Mucosa of descending colon (tissue), 3 donors: Measurements from ENCODE around the gene SMTNL2. TPM values are rescaled to one million over a fixed set of nuclear protein-coding genes. Genes with fewer than 3 reads are reported as not detected.
A peak's percentile ranks its signal among the peaks of the same experiment; 100 is the strongest.

Experiments
- ATAC-seq: fragments of 200-7000 bp; cut with Tn5 transposase; one replicate; pipeline ENCODE4 v1.9.1; 2020; ENCODE audit warnings: mild to moderate bottlenecking, moderate library complexity
- DNase-seq, 3 donors: peaks; one replicate each; pipeline ENCODE4 v3.0.0-alpha.2; 2020
- H3K36me3 ChIP-seq: fragments of 200-600 bp; one replicate; pipeline ENCODE4 v1.8.0; 2021; ENCODE audit warnings: low read depth, mild to moderate bottlenecking
- H3K4me1 ChIP-seq: fragments of 200-600 bp; one replicate; pipeline ENCODE4 v1.8.0; 2021; ENCODE audit warnings: low read depth, mild to moderate bottlenecking
- H3K4me3 ChIP-seq: fragments of 200-600 bp; one replicate; pipeline ENCODE4 v1.8.0; 2021; ENCODE audit warnings: mild to moderate bottlenecking
- H3K9me3 ChIP-seq: fragments of 200-600 bp; one replicate; pipeline ENCODE4 v1.8.0; 2021; ENCODE audit warnings: mild to moderate bottlenecking
- intact Hi-C, 2 donors: fragments of 100-400 bp; cut with DNase I in 1 of 2; cut with micrococcal nuclease in 1 of 2; formaldehyde crosslinking; loops; one replicate each; pipeline versions ENCODE4 v1.11.0 to v1.11.1; 2022; cut with DNase I, micrococcal nuclease
- total RNA-seq, 3 donors: library from RNA; stranded (reverse); fragmentation: NEBNext Ultra II Directional in 2 of 3; extraction: Animal tissue kit (Norgen Biotek cat#: 25700) in 2 of 3; gene quantifications; one replicate each; pipeline versions ENCODE4 v1.2.1 to v1.2.4, GENCODE V29; 2021 to 2023
- TF ChIP-seq, protein P1 (sequence below): fragments of 200-600 bp; IDR thresholded peaks from one replicate; pipeline ENCODE4 v1.8.0; 2022; ENCODE audit warnings: antibody characterized with exemption, mild to moderate bottlenecking
- donor health status: DM: no; HTN: no; CAD: no; lungs with moderate emphysema.
- donor health status: DM: no; HTN: no; CAD: no.
- donor health status: DM: no; HTN: yes; CAD: no.

The SMTNL2 gene
- total RNA-seq, 3 donors from 2014 or later = 0.12 to 1.5 (median 1.1) TPM

DNA sequence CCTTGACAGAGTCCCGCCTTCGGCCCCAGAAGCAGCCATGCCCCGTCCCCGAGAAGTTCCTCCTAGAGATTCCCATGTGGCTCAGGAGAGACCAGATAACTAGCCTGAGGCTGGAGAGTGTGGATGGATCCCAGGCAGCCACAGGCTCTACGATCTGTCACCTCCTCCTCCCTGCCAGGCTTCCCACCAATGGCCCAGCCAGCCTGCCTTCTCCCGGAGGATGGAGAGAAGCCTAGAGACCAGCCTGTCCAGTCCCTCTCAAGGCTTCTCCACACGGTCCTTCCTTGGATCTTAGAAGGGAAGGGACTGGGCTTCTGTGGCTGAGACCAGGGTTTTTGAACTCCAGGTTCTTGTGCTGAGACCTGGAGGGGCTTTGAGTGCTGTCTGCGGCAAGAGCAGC lies 1.6 kb upstream of the SMTNL2 start:
- ATAC-seq (no peak), DNase-seq (no peak)
- Histone ChIP-seq H3K4me3 (no peak overlapping the region), H3K4me1 (peaks cover 10% of the 10 kb centered on the region), H3K9me3 (no peaks in the 10 kb centered on the region), H3K36me3 (no peaks in the 10 kb centered on the region)
- TF ChIP-seq, protein P1, sequence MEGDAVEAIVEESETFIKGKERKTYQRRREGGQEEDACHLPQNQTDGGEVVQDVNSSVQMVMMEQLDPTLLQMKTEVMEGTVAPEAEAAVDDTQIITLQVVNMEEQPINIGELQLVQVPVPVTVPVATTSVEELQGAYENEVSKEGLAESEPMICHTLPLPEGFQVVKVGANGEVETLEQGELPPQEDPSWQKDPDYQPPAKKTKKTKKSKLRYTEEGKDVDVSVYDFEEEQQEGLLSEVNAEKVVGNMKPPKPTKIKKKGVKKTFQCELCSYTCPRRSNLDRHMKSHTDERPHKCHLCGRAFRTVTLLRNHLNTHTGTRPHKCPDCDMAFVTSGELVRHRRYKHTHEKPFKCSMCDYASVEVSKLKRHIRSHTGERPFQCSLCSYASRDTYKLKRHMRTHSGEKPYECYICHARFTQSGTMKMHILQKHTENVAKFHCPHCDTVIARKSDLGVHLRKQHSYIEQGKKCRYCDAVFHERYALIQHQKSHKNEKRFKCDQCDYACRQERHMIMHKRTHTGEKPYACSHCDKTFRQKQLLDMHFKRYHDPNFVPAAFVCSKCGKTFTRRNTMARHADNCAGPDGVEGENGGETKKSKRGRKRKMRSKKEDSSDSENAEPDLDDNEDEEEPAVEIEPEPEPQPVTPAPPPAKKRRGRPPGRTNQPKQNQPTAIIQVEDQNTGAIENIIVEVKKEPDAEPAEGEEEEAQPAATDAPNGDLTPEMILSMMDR = no peak
- intact Hi-C loops = no loop called here

DNA sequence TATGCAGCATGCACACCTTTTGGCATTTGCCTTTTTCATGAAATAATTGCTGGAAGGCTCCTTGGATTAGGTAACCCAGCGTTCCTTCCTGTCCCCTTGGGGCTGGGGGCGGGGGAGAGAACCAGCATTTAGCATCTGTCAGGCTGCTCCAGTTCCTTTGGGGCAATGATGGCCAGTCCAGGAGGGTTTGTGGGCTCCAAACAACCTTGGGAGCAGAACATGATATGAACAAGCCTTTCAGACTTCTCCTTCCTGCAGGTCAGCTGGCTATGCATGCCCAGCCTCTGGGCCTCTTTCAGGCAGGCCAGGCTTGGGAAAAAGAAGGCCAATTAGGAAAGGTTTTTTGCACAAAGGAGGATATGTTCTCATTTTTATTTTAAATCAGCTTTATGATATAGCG lies 1.1 kb upstream of the SMTNL2 start:
- H3K4me3 ChIP-seq = no peak overlapping the region
- no peak for DNase-seq
- no peaks in the 10 kb centered on the region for H3K9me3 ChIP-seq
- intact Hi-C loops = no loop called here
- no peaks in the 10 kb centered on the region for H3K36me3 ChIP-seq
- peaks cover 10% of the 10 kb centered on the region for H3K4me1 ChIP-seq
- TF ChIP-seq, protein P1 = no peak
- ATAC-seq = no peak

DNA sequence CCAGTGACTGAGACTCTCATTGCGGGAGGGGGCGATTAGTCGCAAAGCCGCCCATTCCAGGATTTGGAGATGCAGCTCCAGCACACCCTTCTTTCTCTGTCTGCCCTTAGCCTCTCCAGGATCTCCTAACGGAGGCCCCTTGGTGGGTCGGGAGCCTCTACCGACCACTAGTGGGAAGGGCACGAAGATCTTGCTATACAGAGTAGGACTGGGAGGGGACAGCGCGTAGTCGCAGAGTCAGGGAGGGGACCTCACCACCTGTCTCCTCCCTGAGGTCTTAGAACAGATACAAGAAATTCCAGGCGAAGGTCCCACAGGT lies 588 bp upstream of the SMTNL2 start:
- H3K4me1 ChIP-seq = peaks cover 10% of the 10 kb centered on the region
- intact Hi-C loops = no loop called here
- no peak for DNase-seq
- H3K9me3 ChIP-seq = no peaks in the 10 kb centered on the region
- H3K36me3 ChIP-seq = no peaks in the 10 kb centered on the region
- TF ChIP-seq, protein P1 = no peak
- ATAC-seq = peak; percentile 27
- H3K4me3 ChIP-seq = no peak overlapping the region

GRCh38 chr17:4584917-4585637 lies 748 bp downstream of the SMTNL2 start:
- Histone ChIP-seq H3K36me3 (no peaks in the 10 kb centered on the region), H3K4me1 (peaks cover 10% of the 10 kb centered on the region), H3K4me3 (no peak overlapping the region), H3K9me3 (no peaks in the 10 kb centered on the region)
- DNase-seq (no peak), ATAC-seq (peak; percentile 67)
- intact Hi-C loops = no loop called here
- TF ChIP-seq, protein P1 = no peak

GRCh38 chr17:4585638-4585994 lies 1.3 kb downstream of the SMTNL2 start:
- peaks cover 10% of the 10 kb centered on the region for H3K4me1 ChIP-seq
- intact Hi-C loops = no loop called here
- ATAC-seq (no peak), DNase-seq (no peak)
- H3K36me3 ChIP-seq = no peaks in the 10 kb centered on the region
- TF ChIP-seq, protein P1 = no peak
- H3K4me3 ChIP-seq = no peak overlapping the region
- no peaks in the 10 kb centered on the region for H3K9me3 ChIP-seq

DNA sequence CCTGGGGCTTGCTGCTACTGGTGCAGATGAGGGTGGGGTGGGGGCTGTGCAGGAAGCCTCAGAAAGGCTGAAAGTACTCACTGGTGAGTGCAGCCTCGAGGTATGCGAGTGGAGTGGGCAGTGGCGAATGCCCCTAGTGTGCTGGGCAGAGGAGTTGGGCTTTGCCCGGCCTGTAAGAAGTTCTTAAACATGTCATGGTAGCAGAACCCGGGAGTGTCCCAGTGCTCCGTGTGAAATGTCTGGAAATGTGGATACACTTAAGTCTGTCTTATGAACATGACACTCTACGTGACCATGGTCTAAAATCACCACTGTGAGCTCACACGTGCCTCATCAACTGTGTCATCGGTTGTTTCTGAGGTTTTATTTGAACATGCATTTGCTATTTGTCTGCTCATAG lies 1.7 kb downstream of the SMTNL2 start:
- TF ChIP-seq, protein P1 = no peak
- no peaks in the 10 kb centered on the region for H3K9me3 ChIP-seq
- no peak overlapping the region for H3K4me3 ChIP-seq
- DNase-seq = no peak
- ATAC-seq = no peak
- H3K36me3 ChIP-seq = no peaks in the 10 kb centered on the region
- intact Hi-C loops = no loop called here
- peaks cover 10% of the 10 kb centered on the region for H3K4me1 ChIP-seq
